Liver (tissue), 9 donors: Measurements from ENCODE around the gene SP4. TPM values are rescaled to one million over a fixed set of nuclear protein-coding genes. Genes with fewer than 3 reads are reported as not detected.

Experiments
- DNase-seq: peaks from one replicate; pipeline ENCODE4 v3.0.0-alpha.2; 2017; ENCODE audit warnings: low spot score
- H3K27ac ChIP-seq, 2 donors: one replicate each; pipeline ENCODE4 v1.7.0; 2013; ENCODE audit warnings: inconsistent platforms in 2 of 2, low read length in 2 of 2, control low read depth in 1 of 2, low read depth in 1 of 2, mild to moderate bottlenecking in 1 of 2
- H3K27me3 ChIP-seq, 4 donors: one replicate each; pipeline versions ENCODE4 v1.6.1 to v1.7.0; 2013; ENCODE audit warnings: low read length in 3 of 4, inconsistent platforms in 1 of 4, mild to moderate bottlenecking in 1 of 4, moderate library complexity in 1 of 4; ENCODE audit not compliant: control insufficient read depth in 4 of 4, insufficient read depth in 4 of 4
- H3K36me3 ChIP-seq, 4 donors: one replicate each; pipeline versions ENCODE4 v1.6.1 to v1.7.0; 2013; ENCODE audit warnings: low read length in 3 of 4, mild to moderate bottlenecking in 3 of 4, low read depth in 1 of 4, moderate library complexity in 1 of 4; ENCODE audit not compliant: control insufficient read depth in 4 of 4, insufficient read depth in 3 of 4
- H3K4me1 ChIP-seq, 4 donors: one replicate each; pipeline versions ENCODE4 v1.6.1 to v1.7.0; 2013; ENCODE audit warnings: low read length in 3 of 4, mild to moderate bottlenecking in 3 of 4, moderate library complexity in 1 of 4; ENCODE audit not compliant: control insufficient read depth in 4 of 4, insufficient read depth in 4 of 4
- H3K4me3 ChIP-seq, 3 donors: one replicate each; pipeline versions ENCODE4 v1.6.1 to v1.7.0; 2013; ENCODE audit warnings: low read length in 3 of 3, control low read depth in 1 of 3, low read depth in 1 of 3, mild to moderate bottlenecking in 1 of 3
- H3K9ac ChIP-seq, 2 donors: one replicate each; pipeline ENCODE4 v1.7.0; 2013; ENCODE audit warnings: low read length in 2 of 2, mild to moderate bottlenecking in 2 of 2, moderate library complexity in 2 of 2, control low read depth in 1 of 2, low read depth in 1 of 2
- H3K9me3 ChIP-seq, 4 donors: one replicate each; pipeline versions ENCODE4 v1.6.1 to v1.7.0; 2013; ENCODE audit warnings: low read length in 3 of 4; ENCODE audit not compliant: control insufficient read depth in 4 of 4
- EGR1 ChIP-seq, 2 donors: IDR thresholded peaks; 2 replicates each; pipeline ENCODE4 v1.6.1; 2016 to 2018; ENCODE audit warnings: antibody characterized with exemption in 2 of 2, low read depth in 2 of 2
- FOXA1 ChIP-seq: IDR thresholded peaks from 2 replicates; pipeline ENCODE4 v1.6.1; 2016; ENCODE audit warnings: antibody characterized with exemption
- FOXA2 ChIP-seq: IDR thresholded peaks from 2 replicates; pipeline ENCODE4 v1.6.1; 2016; ENCODE audit warnings: antibody characterized with exemption
- GABPA ChIP-seq, 2 donors: IDR thresholded peaks in 1 of 2; conservative IDR thresholded peaks in 1 of 2; 2 replicates each; pipeline ENCODE4 v1.6.1; 2016; ENCODE audit warnings: antibody characterized with exemption in 2 of 2, mild to moderate bottlenecking in 1 of 2, moderate library complexity in 1 of 2
- HNF4A ChIP-seq, 2 donors: conservative IDR thresholded peaks; 2 replicates each; pipeline ENCODE4 v1.6.1; 2016; ENCODE audit warnings: antibody characterized with exemption in 2 of 2, mild to moderate bottlenecking in 2 of 2
- HNF4G ChIP-seq: IDR thresholded peaks from 2 replicates; pipeline ENCODE4 v1.6.1; 2016; ENCODE audit warnings: antibody characterized with exemption
- JUND ChIP-seq, 2 donors: IDR thresholded peaks; 2 replicates each; pipeline ENCODE4 v1.6.1; 2016; ENCODE audit warnings: antibody characterized with exemption in 2 of 2
- NR2F2 ChIP-seq: IDR thresholded peaks from 2 replicates; pipeline ENCODE4 v1.6.1; 2016; ENCODE audit warnings: antibody characterized with exemption
- RAD21 ChIP-seq, 2 donors: IDR thresholded peaks; 2 replicates each; pipeline ENCODE4 v1.6.1; 2016; ENCODE audit warnings: antibody characterized with exemption in 2 of 2, mild to moderate bottlenecking in 2 of 2
- RXRA ChIP-seq, 2 donors: IDR thresholded peaks; 2 replicates each; pipeline ENCODE4 v1.6.1; 2017 to 2018; ENCODE audit warnings: antibody characterized with exemption in 2 of 2, mild to moderate bottlenecking in 1 of 2
- SP1 ChIP-seq: IDR thresholded peaks from 2 replicates; pipeline ENCODE4 v1.6.1; 2018; ENCODE audit warnings: antibody characterized with exemption, mild to moderate bottlenecking
- TAF1 ChIP-seq: conservative IDR thresholded peaks from 2 replicates; pipeline ENCODE4 v1.6.1; 2016; ENCODE audit warnings: antibody characterized with exemption, mild to moderate bottlenecking
- YY1 ChIP-seq: IDR thresholded peaks from 2 replicates; pipeline ENCODE4 v1.6.1; 2016; ENCODE audit warnings: antibody characterized with exemption, mild to moderate bottlenecking
- WGBS: extraction: QIAGEN DNeasy Blood & Tissue Kit; methylation state at CpG from one replicate; pipeline ENCODE4 v1.1.7; 2013; 5-methylcytosine and 5-hydroxymethylcytosine counted together
- polyA plus RNA-seq, 2 donors: library from polyadenylated mRNA; stranded (reverse) in 1 of 2; unstranded in 1 of 2; fragments of 200-250 nt in 1 of 2; fragments of >200 nt in 1 of 2; fragmentation: Nextera tagmentation in 1 of 2; extraction: Ambion mirVana in 1 of 2; gene quantifications; one replicate each; pipeline versions ENCODE4 v1.2.1 to v1.2.3, GENCODE V29; 2013 to 2015
- total RNA-seq, 2 donors: library from RNA; depleted of rRNA; stranded (reverse); fragments of >200 nt; gene quantifications; one replicate each; pipeline ENCODE4 v1.2.3, GENCODE V29; 2014
- TF ChIP-seq, protein P1 (sequence below): IDR thresholded peaks from 2 replicates; pipeline ENCODE4 v1.6.1; 2016; ENCODE audit warnings: antibody characterized with exemption
- TF ChIP-seq, protein P2 (sequence below): IDR thresholded peaks from 2 replicates; pipeline ENCODE4 v1.6.1; 2016; ENCODE audit warnings: antibody characterized with exemption
- TF ChIP-seq, protein P3 (sequence below): IDR thresholded peaks from 2 replicates; pipeline ENCODE4 v1.6.1; 2016; ENCODE audit warnings: antibody characterized with exemption
- TF ChIP-seq, protein P4 (sequence below): fragments of 150-350 bp; IDR thresholded peaks from 2 replicates; pipeline ENCODE4 v1.5.1; 2017; ENCODE audit warnings: improper control_type of control experiment, low read depth, low read length; ENCODE audit not compliant: missing input control
- TF ChIP-seq, protein P5 (sequence below): IDR thresholded peaks from 2 replicates; pipeline ENCODE4 v1.6.1; 2016; ENCODE audit warnings: antibody characterized with exemption, mild to moderate bottlenecking
- donor health status: healthy.
- donor health status: healthy.
- donor health status: healthy.
- donor health status: healthy.
- donor health status: healthy.

The SP4 gene
- total and polyA plus RNA-seq, 4 donors, result 0.61 to 13.2 (median 6.7) TPM

DNA sequence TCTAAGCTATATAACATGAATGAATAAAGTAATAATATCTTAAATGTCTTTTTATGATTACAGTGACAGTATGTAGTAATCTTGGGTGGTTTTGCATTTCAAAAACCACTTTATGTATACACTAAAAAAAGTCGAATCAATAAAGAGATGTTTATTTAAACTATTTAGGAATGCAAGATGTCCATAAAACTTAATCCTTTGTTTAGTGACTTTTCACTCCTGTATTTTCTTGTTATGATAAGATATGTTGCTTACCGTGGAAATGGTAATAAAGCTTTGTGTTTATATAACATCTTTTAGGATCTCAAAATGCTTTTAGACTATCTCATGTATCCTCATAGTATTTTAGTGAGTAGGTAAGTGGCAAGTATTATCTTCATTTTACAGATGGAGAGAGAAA, 48.5 kb downstream of the SP4 start:
- Histone ChIP-seq H3K9ac (no peak overlapping the region), H3K27ac (no peak overlapping the region), H3K27me3 (no peaks in the 10 kb centered on the region), H3K9me3 (no peaks in the 10 kb centered on the region), H3K4me1 (no peaks in the 10 kb centered on the region), H3K4me3 (no peak overlapping the region), H3K36me3 (peaks cover 0 to 6% (median under 1%) of the 10 kb centered on the region in 4 donors)
- WGBS, result 85% methylated on average over 2 of the region's 2 CpGs
- TF ChIP-seq EGR1 (IDR thresholded peaks at IDR 0.05; ENCODE audit: low read depth in 2 of 2) (no peak), FOXA1 (no peak), SP1 (no peak), HNF4A (conservative IDR thresholded peaks at IDR 0.05) (no peak), RXRA (IDR thresholded peaks at IDR 0.05) (no peak), GABPA (IDR thresholded peaks at IDR 0.05 in 1 of 2, conservative IDR thresholded peaks at IDR 0.05 in 1 of 2) (no peak), HNF4G (no peak), RAD21 (IDR thresholded peaks at IDR 0.05) (no peak), TAF1 (no peak), YY1 (no peak), NR2F2 (no peak), FOXA2 (no peak), JUND (IDR thresholded peaks at IDR 0.05) (no peak)
- TF ChIP-seq, protein P1, sequence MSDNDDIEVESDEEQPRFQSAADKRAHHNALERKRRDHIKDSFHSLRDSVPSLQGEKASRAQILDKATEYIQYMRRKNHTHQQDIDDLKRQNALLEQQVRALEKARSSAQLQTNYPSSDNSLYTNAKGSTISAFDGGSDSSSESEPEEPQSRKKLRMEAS, result no peak
- TF ChIP-seq, protein P2, sequence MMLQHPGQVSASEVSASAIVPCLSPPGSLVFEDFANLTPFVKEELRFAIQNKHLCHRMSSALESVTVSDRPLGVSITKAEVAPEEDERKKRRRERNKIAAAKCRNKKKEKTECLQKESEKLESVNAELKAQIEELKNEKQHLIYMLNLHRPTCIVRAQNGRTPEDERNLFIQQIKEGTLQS, result no peak
- TF ChIP-seq, protein P3, sequence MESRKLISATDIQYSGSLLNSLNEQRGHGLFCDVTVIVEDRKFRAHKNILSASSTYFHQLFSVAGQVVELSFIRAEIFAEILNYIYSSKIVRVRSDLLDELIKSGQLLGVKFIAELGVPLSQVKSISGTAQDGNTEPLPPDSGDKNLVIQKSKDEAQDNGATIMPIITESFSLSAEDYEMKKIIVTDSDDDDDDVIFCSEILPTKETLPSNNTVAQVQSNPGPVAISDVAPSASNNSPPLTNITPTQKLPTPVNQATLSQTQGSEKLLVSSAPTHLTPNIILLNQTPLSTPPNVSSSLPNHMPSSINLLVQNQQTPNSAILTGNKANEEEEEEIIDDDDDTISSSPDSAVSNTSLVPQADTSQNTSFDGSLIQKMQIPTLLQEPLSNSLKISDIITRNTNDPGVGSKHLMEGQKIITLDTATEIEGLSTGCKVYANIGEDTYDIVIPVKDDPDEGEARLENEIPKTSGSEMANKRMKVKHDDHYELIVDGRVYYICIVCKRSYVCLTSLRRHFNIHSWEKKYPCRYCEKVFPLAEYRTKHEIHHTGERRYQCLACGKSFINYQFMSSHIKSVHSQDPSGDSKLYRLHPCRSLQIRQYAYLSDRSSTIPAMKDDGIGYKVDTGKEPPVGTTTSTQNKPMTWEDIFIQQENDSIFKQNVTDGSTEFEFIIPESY, result no peak
- TF ChIP-seq, protein P4, sequence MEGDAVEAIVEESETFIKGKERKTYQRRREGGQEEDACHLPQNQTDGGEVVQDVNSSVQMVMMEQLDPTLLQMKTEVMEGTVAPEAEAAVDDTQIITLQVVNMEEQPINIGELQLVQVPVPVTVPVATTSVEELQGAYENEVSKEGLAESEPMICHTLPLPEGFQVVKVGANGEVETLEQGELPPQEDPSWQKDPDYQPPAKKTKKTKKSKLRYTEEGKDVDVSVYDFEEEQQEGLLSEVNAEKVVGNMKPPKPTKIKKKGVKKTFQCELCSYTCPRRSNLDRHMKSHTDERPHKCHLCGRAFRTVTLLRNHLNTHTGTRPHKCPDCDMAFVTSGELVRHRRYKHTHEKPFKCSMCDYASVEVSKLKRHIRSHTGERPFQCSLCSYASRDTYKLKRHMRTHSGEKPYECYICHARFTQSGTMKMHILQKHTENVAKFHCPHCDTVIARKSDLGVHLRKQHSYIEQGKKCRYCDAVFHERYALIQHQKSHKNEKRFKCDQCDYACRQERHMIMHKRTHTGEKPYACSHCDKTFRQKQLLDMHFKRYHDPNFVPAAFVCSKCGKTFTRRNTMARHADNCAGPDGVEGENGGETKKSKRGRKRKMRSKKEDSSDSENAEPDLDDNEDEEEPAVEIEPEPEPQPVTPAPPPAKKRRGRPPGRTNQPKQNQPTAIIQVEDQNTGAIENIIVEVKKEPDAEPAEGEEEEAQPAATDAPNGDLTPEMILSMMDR, result no peak
- TF ChIP-seq, protein P5, sequence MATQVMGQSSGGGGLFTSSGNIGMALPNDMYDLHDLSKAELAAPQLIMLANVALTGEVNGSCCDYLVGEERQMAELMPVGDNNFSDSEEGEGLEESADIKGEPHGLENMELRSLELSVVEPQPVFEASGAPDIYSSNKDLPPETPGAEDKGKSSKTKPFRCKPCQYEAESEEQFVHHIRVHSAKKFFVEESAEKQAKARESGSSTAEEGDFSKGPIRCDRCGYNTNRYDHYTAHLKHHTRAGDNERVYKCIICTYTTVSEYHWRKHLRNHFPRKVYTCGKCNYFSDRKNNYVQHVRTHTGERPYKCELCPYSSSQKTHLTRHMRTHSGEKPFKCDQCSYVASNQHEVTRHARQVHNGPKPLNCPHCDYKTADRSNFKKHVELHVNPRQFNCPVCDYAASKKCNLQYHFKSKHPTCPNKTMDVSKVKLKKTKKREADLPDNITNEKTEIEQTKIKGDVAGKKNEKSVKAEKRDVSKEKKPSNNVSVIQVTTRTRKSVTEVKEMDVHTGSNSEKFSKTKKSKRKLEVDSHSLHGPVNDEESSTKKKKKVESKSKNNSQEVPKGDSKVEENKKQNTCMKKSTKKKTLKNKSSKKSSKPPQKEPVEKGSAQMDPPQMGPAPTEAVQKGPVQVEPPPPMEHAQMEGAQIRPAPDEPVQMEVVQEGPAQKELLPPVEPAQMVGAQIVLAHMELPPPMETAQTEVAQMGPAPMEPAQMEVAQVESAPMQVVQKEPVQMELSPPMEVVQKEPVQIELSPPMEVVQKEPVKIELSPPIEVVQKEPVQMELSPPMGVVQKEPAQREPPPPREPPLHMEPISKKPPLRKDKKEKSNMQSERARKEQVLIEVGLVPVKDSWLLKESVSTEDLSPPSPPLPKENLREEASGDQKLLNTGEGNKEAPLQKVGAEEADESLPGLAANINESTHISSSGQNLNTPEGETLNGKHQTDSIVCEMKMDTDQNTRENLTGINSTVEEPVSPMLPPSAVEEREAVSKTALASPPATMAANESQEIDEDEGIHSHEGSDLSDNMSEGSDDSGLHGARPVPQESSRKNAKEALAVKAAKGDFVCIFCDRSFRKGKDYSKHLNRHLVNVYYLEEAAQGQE, result no peak
- no peak for DNase-seq
